GM12873 (cell line): Measurements from ENCODE around the gene CPA4.

Experiments
- TF ChIP-seq, protein P1 (sequence below): IDR thresholded peaks from 2 replicates; pipeline ENCODE4 v1.5.1; 2012; ENCODE audit warnings: low read depth, mild to moderate bottlenecking, moderate library complexity, low read length, control low read depth; ENCODE audit not compliant: insufficient read depth; ENCODE audit errors: missing control alignments

Gene CPA4

DNA sequence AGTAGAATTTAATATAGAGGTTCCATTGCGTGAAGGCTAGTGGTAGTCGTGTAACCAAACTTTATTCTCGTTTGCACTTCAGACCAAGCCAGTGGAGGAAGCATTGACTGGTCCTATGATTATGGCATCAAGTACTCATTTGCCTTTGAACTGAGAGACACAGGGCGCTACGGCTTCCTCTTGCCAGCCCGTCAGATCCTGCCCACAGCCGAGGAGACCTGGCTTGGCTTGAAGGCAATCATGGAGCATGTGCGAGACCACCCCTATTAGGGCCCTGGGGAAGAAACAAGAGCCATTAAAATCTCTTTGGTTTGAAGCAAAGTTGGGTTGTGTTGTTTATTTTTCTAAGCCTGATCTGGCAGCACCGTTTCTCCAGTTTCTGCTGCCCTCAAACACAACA, 3.5 kb upstream of the CPA4 start:
- TF ChIP-seq, protein P1, sequence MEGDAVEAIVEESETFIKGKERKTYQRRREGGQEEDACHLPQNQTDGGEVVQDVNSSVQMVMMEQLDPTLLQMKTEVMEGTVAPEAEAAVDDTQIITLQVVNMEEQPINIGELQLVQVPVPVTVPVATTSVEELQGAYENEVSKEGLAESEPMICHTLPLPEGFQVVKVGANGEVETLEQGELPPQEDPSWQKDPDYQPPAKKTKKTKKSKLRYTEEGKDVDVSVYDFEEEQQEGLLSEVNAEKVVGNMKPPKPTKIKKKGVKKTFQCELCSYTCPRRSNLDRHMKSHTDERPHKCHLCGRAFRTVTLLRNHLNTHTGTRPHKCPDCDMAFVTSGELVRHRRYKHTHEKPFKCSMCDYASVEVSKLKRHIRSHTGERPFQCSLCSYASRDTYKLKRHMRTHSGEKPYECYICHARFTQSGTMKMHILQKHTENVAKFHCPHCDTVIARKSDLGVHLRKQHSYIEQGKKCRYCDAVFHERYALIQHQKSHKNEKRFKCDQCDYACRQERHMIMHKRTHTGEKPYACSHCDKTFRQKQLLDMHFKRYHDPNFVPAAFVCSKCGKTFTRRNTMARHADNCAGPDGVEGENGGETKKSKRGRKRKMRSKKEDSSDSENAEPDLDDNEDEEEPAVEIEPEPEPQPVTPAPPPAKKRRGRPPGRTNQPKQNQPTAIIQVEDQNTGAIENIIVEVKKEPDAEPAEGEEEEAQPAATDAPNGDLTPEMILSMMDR: no peak

DNA sequence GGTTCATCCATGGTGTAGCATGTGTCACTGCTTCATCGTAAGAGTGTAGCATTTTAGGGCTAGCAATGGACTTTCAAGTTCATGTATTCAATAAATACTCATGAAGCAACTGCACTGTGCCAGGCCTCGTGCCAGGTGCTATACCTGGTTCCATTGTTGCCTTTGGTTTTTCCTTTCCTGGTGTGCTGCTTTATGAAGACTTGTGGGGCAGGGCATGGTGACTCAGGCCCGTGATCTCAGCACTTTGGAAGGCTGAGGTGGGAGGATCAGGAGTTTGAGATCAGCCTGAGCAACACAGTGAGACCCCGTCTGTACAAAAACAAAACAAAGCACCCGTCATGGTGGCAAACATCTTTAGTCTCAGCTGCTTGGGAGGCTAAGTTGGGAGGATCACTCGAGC, 2.2 kb upstream of the CPA4 start:
- TF ChIP-seq, protein P1: no peak

DNA sequence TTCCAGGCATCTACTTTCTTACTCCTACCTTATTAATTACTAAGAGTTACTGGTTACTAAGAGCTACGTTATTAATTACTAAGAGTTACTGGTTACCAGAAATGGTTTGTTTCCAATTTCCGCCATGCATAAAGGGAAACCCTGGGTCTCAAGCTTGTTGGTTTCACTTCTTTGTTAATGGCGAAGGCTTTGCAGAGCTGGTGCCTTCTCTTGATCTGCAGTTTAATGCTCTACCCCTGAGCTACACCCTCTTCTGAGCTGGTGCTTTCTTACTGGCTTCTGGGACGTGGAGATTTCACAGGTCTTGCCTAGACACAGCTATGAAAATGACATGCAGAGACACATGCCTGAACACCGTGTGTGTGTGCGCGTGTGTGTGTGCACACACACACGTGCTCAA, 560 bp downstream of the CPA4 start:
- TF ChIP-seq, protein P1: no peak

DNA sequence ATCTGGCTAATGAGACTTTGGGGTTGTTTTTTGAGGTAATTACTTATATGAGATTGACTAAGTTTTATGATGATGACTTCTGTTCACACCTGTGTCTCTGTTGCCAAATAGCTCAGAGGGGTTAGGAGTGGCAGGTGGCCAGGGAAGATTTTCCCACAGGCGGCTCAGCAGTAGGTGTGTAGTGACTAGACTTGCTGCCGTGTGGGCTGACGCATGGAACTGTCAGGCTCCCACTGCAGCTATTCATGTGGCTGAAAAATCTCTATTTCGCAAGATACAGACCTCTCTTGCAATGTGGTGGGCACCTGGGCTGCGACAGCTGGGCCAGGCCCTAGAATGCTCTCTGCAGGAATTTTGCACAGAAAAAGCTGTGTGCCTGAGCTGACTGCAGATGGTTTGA, 1.4 kb downstream of the CPA4 start:
- TF ChIP-seq, protein P1: no peak

DNA sequence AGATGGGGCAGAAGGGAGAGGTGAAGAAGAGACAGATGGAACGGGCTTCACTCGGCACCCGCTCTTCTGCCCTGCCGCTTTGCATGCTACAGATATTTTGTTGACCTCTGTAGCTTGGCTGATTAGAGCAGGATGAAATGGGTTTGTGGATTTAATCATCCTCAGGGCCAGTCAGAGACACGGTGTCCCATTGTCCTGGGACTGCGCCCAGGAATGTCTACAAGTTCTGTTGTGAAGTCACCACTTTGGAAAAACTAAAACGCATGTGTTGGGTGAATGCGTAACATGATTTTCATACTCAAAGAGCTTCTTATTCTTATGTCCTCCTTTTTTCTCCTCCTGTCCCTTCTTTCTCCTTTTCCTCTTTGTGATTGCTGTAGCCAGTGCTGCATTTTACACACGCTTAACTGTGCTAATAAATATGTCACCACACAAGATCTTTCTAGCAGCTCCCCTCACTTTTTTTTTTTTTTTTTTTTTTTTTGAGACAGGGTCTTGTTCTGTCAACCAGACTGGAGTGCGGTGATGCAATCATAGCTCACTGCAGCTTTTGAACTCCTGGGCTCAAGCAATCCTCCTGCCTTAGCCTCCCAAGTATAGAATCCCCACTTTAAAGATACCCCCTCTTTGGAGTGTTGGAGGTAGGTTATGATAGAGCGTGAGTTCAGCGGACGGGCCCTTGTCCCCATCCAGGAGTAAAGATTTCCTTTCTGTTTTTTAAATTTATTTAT, 3.4 kb downstream of the CPA4 start:
- TF ChIP-seq, protein P1: no peak

DNA sequence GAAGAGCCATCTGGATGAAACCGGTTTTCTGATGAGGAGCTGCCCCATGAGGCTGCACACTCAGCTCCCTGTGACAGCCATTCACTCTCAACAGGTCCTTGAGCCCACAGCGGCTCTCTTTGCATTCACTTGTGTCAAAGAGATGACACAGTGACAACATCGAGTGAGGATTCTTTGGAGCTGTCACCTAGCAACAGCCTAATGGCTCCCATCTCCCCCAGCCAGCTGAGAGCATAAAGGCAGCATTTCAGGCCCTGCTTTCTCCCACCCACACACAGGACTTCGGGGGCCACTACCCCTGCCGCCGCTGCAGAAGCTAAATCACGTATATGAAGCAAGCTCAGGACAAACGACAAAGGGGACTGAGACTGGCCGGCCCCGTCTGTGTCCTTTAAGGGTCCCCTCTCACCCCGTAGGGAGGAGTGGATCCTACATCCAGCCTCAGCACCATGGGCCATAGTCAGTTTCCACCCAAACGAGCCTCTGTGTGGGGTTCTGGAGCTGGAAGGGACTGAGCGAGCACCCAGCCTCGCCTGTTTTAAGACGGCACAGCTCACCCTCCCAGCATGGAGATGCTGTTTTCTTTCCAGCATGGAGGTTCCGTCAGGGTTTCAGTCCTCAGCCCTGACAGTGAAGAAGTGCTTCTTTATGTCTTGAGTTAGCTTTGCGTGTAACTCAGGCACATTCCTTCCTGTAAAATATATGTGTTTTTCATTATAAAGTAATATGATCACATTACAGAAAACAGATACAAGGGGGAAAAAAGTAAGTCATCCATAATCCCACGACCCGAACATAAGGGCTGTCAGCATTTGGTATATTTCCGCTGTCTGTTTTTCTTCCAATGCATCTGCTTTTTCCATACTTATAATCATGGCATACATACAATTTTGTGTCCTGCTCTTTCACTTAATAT, 4.9 kb downstream of the CPA4 start:
- TF ChIP-seq, protein P1: no peak

DNA sequence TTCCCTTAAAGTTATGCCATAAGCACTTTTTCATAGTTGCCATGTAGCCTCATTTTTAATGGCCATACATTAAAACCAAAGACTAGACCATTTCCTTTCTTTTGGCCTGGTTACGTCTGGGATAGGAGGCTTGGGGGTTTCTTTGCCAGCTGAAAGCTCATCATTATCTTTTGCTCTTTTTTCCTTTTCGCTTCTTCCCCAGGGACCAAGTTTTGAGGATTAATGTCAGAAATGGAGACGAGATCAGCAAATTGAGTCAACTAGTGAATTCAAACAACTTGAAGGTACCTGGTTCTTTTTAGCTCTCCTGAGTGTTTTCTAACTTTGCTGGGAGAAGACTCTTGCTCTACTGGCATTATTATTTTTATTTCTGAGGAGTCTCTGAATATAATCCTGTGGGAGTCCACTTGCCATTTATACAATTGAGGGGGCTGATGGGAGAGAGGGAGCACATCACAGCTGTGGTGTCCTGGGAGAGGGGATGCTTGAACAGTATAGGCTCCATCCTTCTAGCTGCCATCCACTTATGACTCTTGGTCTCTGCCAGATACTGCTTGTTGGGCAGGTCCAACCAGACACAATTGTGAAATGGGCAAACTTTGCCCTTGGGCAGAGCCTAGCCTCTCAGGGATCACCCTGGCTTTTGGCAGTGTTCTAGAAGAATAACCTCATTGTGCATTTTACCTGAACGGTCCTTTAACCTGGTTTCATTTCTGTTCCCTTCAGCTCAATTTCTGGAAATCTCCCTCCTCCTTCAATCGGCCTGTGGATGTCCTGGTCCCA, 5.8 kb downstream of the CPA4 start:
- TF ChIP-seq, protein P1: no peak
